KG1 (cell line): Measurements from ENCODE around the gene RABGGTA.

Experiments used
- DNase-seq: peaks from one replicate; lab custom pipeline; 2025; lab: John Stamatoyannopoulos, UW

Gene RABGGTA

GRCh38 chr14:24216345-24216699 lies 55.1 kb downstream of the RABGGTA start:
- DNase-seq = no peak
